C4-2B (cell line): ENCODE results near the gene SNX3.
A peak's percentile ranks its signal among the peaks of the same experiment; 100 is the strongest.
"Not testable (repeated sequence)": the region's sequence is repeated elsewhere in the genome, so short reads cannot be mapped to it uniquely, and the experiment has no call there.

Experiments used
- H3K27ac ChIP-seq: fragments of 450-650 bp; 2 replicates; pipeline ENCODE4 v1.5.1; 2017
- CTCF ChIP-seq: fragments of 450-650 bp; conservative IDR thresholded peaks from 2 replicates; pipeline ENCODE4 v1.5.1; 2017; ENCODE audit warnings: mild to moderate bottlenecking
- ZFX ChIP-seq: fragments of 450-650 bp; IDR thresholded peaks from 2 replicates; pipeline ENCODE4 v1.6.1; 2017

SNX3 gene

DNA sequence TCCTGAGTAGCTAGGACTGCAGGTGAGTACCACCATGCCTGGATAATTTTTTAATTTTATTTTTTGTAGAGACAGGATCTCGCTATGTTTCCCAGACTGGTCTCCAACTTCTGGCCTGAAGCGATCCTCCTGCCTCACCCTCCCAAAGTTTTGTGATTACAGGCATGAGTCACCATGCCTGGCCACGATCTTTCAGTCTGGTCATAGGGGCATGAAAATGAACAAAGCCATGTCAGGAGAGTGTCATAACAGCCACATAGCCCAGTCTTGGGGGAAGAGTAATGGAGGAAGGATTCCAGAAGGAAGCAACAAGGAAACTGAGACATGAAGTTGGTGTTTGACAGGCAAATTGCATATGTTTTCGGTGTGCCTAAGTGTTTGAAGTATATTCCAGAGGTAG is 17.0 kb upstream of the SNX3 start:
- no peak for TF ChIP-seq CTCF
- TF ChIP-seq ZFX: no peak
- no peak overlapping the region for H3K27ac ChIP-seq

DNA sequence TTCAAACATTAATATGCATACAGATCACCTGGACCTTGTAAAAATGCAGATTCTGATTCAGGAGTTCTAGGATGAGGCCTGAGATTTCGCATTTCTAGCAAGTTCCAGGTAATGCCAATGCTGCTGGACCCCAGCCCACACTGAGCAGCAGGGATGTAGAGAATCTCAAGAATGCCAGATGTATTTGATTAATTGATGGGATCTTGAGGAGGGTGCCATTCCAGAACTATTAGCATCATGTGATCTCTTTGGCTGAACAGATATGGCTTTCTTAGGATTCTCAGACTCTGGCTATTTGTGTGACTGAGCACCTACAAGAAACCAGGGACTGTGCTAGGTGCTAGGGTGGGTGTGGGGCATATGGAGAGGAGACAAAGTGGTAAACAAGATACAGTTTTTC is 16.5 kb upstream of the SNX3 start:
- TF ChIP-seq ZFX (no peak), CTCF (no peak)
- H3K27ac ChIP-seq: no peak overlapping the region

DNA sequence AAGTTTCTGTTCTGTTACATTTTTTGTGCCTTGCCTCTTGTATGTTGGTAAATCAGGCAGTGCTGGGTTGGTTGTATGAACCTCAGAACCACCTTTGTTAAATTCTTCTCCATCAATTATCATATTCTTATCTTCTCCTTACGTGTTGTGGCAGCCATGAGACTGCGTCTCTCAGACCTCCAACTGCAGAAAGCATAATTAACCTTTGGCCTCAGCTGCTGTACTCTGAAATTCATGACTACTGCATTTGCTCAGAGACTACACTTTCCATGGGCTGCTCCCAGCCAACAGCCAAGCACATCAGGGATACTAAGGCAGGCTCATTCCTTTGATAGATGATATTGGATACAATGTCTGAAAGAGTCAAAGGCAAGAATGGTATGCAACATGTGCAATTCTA is 15.1 kb upstream of the SNX3 start:
- TF ChIP-seq CTCF (no peak), ZFX (no peak)
- H3K27ac ChIP-seq: no peak overlapping the region

- H3K27ac ChIP-seq: no peak overlapping the region
- TF ChIP-seq CTCF (no peak), ZFX (no peak)
Observed at GRCh38 chr6:108274546-108274945, 13.7 kb upstream of the SNX3 start.

DNA sequence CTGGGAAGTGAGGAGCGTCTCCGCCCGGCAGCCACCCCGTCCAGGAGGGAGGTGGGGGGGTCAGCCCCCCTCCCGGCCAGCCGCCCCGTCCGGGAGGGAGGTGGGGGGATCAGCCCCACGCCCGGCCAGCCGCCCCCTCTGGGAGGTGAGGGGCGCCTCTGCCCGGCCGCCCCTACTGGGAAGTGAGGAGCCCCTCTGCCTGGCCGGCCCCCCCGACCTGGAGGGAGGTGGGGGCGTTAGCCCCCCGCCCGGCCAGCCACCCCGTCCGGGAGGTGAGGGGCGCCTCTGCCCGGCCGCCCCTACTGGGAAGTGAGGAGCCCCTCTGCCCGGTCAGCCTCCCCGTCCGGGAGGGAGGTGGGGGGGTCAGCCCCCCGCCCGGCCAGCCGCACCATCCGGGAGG is 9.1 kb upstream of the SNX3 start:
- not testable (repeated sequence) for H3K27ac ChIP-seq

DNA sequence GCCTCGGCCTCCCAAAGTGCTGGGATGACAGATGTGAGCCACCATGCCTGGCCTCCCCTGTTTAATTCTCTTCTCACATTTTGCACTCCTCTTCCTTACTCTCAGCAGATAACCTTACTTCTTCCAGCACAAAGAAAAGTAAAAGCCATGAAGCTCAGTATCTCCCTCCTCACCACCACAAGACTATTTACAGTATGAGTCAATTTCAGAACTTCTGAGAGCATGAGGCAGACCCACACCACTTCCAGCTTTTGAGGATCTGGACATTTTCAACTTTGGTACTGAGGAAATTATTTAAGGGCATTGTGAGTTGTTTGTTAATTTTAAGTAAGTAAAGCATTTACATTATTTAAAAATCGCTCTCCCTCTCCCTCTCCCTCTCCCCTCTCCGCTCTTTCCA is 8.0 kb upstream of the SNX3 start:
- H3K27ac ChIP-seq: no peak overlapping the region
- no peak for TF ChIP-seq CTCF
- TF ChIP-seq ZFX: no peak

DNA sequence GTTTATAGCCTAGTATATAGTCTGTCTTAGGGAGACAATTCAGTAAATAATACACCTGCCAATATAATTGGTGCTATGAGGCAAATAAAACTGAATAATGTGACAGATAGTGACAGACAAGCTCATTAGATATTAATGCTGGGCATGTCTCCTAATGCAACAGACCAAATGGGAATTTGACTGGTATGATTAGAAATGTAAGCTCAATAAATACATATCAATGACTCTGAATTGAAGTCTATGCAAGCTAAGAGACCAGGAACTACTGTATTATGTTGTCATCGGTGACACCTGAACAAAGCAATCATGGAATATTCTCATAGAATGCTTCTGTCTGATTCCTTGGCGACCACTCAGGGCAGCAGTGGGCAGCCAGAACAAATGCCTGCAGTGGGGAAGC is 2.5 kb upstream of the SNX3 start:
- no peak overlapping the region for H3K27ac ChIP-seq
- TF ChIP-seq CTCF: no peak
- TF ChIP-seq ZFX: no peak

DNA sequence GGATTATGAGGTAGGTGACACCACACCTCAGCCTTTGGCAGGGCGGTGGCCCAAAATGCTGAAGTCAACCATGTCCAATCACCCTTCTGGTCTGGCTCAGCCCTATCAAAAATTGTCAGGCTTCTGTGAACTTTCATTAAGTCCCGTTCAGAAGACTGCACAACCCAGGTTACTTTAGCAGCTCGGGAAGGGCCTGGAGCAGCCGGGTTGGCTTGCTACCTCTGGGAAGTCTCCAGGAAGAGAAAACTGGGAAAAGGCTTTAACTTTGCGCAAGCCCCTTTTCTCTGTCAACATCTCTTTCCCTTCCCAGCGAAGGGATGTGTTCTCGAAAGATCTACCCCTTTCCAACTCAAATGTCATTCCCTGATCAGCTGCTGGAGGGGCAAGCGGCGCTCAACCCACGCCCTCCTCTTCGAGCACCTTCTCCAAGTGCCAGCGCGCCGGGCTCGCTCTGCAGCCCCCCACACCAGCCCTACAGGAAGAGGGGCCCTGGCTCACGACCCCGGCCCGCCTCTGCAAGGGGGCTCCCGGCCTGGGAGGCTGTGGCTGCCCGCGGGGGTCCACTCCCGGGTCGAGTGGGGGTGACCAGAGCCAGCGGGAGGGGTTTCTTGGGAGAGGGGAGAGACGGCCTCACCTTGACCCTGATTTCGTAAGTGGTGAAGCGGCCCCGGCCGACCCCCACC is 573 bp downstream of the SNX3 start:
- no peak for TF ChIP-seq CTCF
- TF ChIP-seq ZFX: 0 out of 2 replicates have a peak, but pooled peaks have one; percentile 6
- peak overlapping the region; percentile 99 for H3K27ac ChIP-seq
